Measurements from ENCODE around the gene LIPH.

The LIPH gene

DNA sequence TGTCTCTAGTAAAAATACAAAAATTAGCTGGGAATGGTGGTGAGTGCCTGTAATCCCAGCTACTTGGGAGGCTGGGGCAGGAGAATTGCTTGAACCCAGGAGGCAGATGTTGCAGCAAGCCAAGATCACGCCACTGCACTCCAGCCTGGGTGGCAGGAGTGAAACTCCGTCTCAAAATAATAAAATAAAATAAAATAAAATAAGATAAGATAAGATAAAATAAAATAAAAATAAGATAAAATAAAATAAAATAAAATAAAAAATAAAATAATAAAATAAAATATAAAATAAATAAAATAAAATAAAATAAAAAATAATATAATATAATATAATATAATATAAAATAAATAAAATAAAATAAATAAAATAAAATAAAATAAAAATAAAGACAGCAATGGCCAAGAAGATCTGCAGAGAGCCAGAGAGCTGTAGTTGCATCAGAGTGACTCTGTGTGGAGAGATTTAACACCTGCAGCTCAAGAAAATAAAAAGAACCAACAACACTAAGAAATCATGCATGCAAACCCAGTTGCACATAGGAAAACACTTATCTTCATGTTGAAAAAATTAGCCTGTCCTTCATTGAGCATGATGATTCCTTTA is 25.9 kb downstream of the LIPH start:
- Histone ChIP-seq H3K36me3 (ENCODE audit: control insufficient read depth, insufficient read depth, low read length) (no peaks in the 10 kb centered on the region), H3K27me3 (ENCODE audit: control insufficient read depth, insufficient read depth, low read length, poor library complexity, severe bottlenecking) (peaks cover 7% of the 10 kb centered on the region), H3K27ac (ENCODE audit: insufficient read depth, low read depth, low read length, poor library complexity, severe bottlenecking) (no peak overlapping the region), H3K4me3 (ENCODE audit: insufficient read depth, low read depth, low read length) (no peak overlapping the region), H3K9me3 (ENCODE audit: control insufficient read depth, low read length) (no peaks in the 10 kb centered on the region), H3K4me1 (ENCODE audit: control insufficient read depth, insufficient read depth, low read length) (no peaks in the 10 kb centered on the region)
- 100% methylated on average over 1 of the region's 2 CpGs for WGBS, 2 experiments

DNA sequence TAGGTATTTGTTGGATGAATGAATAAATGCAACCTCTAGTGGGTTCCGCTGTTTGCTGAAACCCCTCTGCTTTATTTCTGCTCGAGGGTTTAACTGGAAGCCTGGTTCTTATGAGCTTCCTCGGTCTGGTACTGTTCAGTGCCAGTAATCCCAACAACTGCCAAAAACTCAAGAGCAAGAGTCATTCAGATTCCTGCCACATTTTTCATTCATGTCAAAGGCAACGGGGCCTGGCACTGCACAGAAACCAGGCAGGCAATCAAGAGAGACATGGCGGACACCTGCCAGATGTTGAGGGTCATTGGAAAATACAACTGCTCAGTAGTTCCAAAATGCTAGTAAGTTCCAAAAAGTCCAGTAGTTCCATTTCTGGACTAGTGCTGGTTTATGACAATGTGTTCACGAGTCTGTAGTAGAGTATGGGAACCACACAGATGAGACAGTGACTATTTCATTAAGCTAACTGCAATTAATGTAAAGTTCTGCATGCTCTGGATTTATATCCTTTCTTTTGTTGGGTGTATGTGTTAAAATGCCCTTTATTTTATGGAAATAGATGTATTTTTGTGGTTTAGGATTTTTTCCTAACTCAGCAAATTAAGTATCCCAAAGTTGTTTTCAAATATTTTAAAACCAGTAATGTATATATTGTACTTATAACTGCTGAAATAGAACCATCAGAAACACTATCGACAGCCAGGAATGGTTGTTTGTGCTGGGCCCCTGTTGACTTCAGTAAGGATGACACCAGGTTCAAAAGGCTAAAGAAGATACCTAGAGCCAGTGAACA is 30.8 kb downstream of the LIPH start:
- Histone ChIP-seq H3K4me1 (ENCODE audit: control insufficient read depth, insufficient read depth, low read length) (no peaks in the 10 kb centered on the region), H3K36me3 (ENCODE audit: control insufficient read depth, insufficient read depth, low read length) (no peaks in the 10 kb centered on the region), H3K9me3 (ENCODE audit: control insufficient read depth, low read length) (no peaks in the 10 kb centered on the region), H3K4me3 (ENCODE audit: insufficient read depth, low read depth, low read length) (no peak overlapping the region), H3K27me3 (ENCODE audit: control insufficient read depth, insufficient read depth, low read length, poor library complexity, severe bottlenecking) (peaks cover 7% of the 10 kb centered on the region), H3K27ac (ENCODE audit: insufficient read depth, low read depth, low read length, poor library complexity, severe bottlenecking) (no peak overlapping the region)
- 90% methylated on average over 7 of the region's 7 CpGs for WGBS, 2 experiments

DNA sequence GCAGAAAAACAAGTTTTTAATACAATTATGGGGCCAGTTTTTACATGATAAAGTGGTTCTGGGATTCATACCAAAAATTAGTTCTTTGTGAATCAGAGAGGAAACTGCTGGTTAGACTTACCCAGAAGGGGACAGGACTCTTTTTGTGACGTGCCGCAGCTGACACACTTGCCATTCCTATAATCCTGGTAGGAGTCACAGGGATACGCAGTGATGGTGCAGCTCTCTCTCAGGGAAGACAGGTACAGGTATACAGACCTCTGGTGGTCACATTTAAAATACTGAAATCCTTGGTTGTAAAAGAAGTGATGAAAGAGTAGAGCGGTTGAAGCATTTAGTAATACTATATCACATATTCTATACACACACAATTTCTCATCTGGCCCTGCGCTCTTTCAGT is 33.4 kb downstream of the LIPH start:
- 72 to 87% methylated on average over 3 of the region's 5 CpGs for WGBS, 2 experiments
- Histone ChIP-seq H3K9me3 (ENCODE audit: control insufficient read depth, low read length) (no peaks in the 10 kb centered on the region), H3K27ac (ENCODE audit: insufficient read depth, low read depth, low read length, poor library complexity, severe bottlenecking) (no peak overlapping the region), H3K36me3 (ENCODE audit: control insufficient read depth, insufficient read depth, low read length) (no peaks in the 10 kb centered on the region), H3K4me1 (ENCODE audit: control insufficient read depth, insufficient read depth, low read length) (no peaks in the 10 kb centered on the region), H3K27me3 (ENCODE audit: control insufficient read depth, insufficient read depth, low read length, poor library complexity, severe bottlenecking) (peaks cover 14% of the 10 kb centered on the region), H3K4me3 (ENCODE audit: insufficient read depth, low read depth, low read length) (no peak overlapping the region)

DNA sequence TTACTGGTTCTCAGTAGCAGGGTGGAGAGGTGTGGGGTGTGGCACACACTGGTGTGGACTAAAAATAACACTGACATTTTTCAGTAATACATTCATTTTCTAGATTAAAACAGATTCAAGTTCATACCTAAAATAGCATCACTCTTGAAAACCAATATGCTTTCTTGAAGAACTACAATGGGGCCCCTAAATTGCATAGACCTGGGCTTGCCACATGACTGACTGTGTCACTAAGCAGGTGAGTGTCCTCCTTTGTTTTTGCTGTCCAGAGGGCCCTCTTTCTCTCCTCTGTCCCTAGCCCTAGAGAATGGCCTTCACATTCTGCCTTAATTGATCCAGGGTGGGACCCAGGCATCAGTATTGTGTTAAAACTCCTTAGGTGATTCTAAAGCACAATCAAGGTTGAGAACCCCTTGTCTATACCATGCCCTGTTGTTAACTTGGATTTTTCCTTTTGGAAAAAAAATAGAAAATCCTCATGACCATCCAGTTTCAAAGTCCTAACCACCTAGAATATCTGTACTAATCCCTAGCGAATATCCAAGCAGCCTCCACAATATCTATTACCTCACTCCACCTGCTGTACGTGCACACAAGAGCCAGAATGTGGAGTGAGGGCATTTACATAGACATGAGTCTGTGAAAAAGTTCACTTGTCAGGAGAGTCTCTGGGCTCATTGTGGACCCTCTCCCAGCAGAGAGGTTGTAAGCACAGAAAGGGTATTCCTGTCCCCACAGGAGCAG is 34.8 kb downstream of the LIPH start:
- Histone ChIP-seq H3K36me3 (ENCODE audit: control insufficient read depth, insufficient read depth, low read length) (no peaks in the 10 kb centered on the region), H3K27ac (ENCODE audit: insufficient read depth, low read depth, low read length, poor library complexity, severe bottlenecking) (no peak overlapping the region), H3K4me1 (ENCODE audit: control insufficient read depth, insufficient read depth, low read length) (no peaks in the 10 kb centered on the region), H3K4me3 (ENCODE audit: insufficient read depth, low read depth, low read length) (no peak overlapping the region), H3K9me3 (ENCODE audit: control insufficient read depth, low read length) (no peaks in the 10 kb centered on the region), H3K27me3 (ENCODE audit: control insufficient read depth, insufficient read depth, low read length, poor library complexity, severe bottlenecking) (peaks cover 15% of the 10 kb centered on the region)
- 90 to 95% methylated on average over 2 of the region's 2 CpGs for WGBS, 2 experiments

DNA sequence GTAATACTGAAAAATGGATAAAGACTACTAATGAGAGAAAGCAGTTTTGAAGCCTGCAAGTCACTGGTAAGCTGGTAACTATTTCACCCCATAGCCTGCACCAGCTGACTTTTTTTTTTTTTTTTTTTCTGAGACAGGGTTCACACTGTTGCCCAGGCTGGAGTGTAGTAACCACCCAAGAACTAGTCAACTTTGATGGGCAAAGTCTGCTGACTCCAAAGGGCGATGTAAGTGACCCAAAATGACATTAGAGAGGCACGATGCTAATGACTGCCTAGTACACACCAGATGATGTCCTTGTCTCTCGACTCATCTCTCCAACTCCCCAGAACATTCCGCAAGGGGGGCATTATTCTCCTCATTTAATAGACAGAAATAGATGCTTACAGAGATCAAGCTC is 40.7 kb downstream of the LIPH start:
- H3K27ac ChIP-seq (ENCODE audit: insufficient read depth, low read depth, low read length, poor library complexity, severe bottlenecking): no peak overlapping the region
- WGBS, 2 experiments: 66 to 67% methylated on average over 4 of the region's 4 CpGs
- peaks cover 8% of the 10 kb centered on the region for H3K27me3 ChIP-seq (ENCODE audit: control insufficient read depth, insufficient read depth, low read length, poor library complexity, severe bottlenecking)
- H3K4me1 ChIP-seq (ENCODE audit: control insufficient read depth, insufficient read depth, low read length): no peaks in the 10 kb centered on the region
- no peaks in the 10 kb centered on the region for H3K9me3 ChIP-seq (ENCODE audit: control insufficient read depth, low read length)
- H3K36me3 ChIP-seq (ENCODE audit: control insufficient read depth, insufficient read depth, low read length): no peaks in the 10 kb centered on the region
- H3K4me3 ChIP-seq (ENCODE audit: insufficient read depth, low read depth, low read length): no peak overlapping the region

DNA sequence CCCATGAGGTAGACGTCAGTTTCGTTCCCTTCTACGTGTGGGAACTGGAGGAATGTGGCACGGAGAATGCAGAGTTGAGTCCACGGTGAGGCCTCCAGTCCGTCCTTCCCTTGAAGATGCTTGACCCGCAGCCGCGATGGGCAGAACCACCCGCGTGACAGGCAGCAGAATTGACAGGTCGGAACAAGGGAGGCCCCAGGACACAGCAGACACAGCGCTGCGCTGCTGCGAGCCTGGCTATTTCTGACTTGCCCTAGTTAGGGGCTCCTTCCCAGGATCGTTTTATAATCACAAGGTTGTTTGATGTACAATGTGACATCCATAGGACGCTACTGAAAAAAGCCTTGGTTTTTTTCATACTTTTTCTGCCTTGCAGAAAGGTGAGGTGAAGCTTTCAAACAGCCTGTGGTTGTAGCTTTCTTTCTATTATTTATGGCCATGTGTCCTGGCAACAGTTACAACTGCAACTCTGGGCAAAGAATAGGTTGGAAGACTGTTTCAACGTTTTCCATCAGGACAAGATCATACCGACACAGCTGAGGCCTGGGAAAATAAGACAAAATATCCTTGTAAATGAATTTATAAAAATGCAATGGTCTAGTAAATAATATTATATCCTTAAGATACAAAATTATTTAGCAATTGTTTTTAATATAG is 43.9 kb downstream of the LIPH start:
- no peaks in the 10 kb centered on the region for H3K4me1 ChIP-seq (ENCODE audit: control insufficient read depth, insufficient read depth, low read length)

DNA sequence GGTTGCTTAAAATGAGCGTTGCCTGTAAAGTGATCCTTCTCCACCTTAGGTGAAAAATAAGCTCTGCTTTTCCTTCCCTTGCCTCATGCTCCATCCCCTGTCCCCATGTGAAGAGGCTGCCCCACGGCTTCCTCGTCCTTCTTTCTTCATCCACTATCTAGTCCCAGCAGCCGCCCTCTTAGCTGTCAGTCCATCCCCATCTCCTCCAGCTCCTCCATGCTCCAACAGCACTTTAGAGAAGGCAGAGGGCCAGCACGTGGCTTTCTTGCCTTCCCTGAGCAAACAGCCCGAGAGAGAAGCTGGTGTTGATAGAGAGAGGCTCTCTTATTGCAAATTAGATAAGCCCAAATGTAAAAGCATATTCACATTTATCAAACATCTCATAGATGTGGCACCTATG is 44.5 kb downstream of the LIPH start:
- 82 to 85% methylated on average over 4 to 6 of the region's 6 CpGs for WGBS, 2 experiments
- Histone ChIP-seq H3K9me3 (ENCODE audit: control insufficient read depth, low read length) (no peaks in the 10 kb centered on the region), H3K4me3 (ENCODE audit: insufficient read depth, low read depth, low read length) (no peak overlapping the region), H3K27ac (ENCODE audit: insufficient read depth, low read depth, low read length, poor library complexity, severe bottlenecking) (no peak overlapping the region), H3K4me1 (ENCODE audit: control insufficient read depth, insufficient read depth, low read length) (no peaks in the 10 kb centered on the region), H3K27me3 (ENCODE audit: control insufficient read depth, insufficient read depth, low read length, poor library complexity, severe bottlenecking) (no peaks in the 10 kb centered on the region), H3K36me3 (ENCODE audit: control insufficient read depth, insufficient read depth, low read length) (no peaks in the 10 kb centered on the region)

More for the DNA sequence above, 43.9 kb downstream of the LIPH start:
- no peak overlapping the region for H3K27ac ChIP-seq (ENCODE audit: insufficient read depth, low read depth, low read length, poor library complexity, severe bottlenecking)
- 91 to 92% methylated on average over 18 to 19 of the region's 19 CpGs for WGBS, 2 experiments
- no peaks in the 10 kb centered on the region for H3K27me3 ChIP-seq (ENCODE audit: control insufficient read depth, insufficient read depth, low read length, poor library complexity, severe bottlenecking)
- no peaks in the 10 kb centered on the region for H3K9me3 ChIP-seq (ENCODE audit: control insufficient read depth, low read length)
- no peaks in the 10 kb centered on the region for H3K36me3 ChIP-seq (ENCODE audit: control insufficient read depth, insufficient read depth, low read length)
- H3K4me3 ChIP-seq (ENCODE audit: insufficient read depth, low read depth, low read length): no peak overlapping the region

DNA sequence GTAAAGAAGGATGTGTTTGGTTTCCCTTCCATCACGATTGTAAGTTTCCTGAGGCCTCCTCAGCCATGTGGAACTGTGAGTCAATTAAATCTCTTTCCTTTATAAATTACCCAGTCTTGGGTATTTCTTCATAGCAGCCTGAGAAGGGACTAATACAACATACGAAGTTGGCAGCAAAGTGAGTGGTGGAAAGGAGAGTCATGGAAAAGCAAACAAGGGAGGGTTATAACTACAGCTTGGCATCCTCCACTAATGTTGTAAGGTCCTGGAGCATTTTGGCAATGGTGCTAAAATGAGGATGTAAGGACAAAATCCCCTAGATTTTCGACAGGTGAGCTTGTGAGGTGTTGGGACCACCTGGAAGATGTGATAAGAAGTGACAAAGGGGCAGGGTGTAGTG is 47.8 kb downstream of the LIPH start:
- Histone ChIP-seq H3K27me3 (ENCODE audit: control insufficient read depth, insufficient read depth, low read length, poor library complexity, severe bottlenecking) (peaks cover 17% of the 10 kb centered on the region), H3K9me3 (ENCODE audit: control insufficient read depth, low read length) (no peaks in the 10 kb centered on the region), H3K36me3 (ENCODE audit: control insufficient read depth, insufficient read depth, low read length) (no peaks in the 10 kb centered on the region), H3K4me1 (ENCODE audit: control insufficient read depth, insufficient read depth, low read length) (no peaks in the 10 kb centered on the region), H3K4me3 (ENCODE audit: insufficient read depth, low read depth, low read length) (no peak overlapping the region), H3K27ac (ENCODE audit: insufficient read depth, low read depth, low read length, poor library complexity, severe bottlenecking) (no peak overlapping the region)
- 90 to 97% methylated on average over 3 of the region's 3 CpGs for WGBS, 2 experiments

DNA sequence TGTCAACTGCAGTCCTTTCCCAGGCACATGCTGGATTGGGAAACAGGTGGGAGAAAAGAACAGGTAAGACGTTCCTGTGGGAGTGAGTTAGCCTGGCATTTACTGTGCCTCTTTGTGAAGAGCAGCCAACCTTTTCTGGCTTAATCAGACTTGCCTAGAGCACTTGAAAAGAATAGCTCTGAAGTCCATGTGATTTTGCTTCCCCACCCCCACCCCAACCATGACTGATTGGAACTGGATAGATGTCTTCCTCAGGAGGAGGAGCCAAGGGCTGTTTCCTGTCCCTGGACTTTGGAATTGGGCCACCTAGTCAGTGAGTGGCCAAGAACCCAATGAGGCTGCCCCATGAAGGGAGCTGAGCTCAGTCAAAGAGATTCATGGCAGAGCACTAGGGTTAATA is 48.9 kb downstream of the LIPH start:
- H3K27ac ChIP-seq (ENCODE audit: insufficient read depth, low read depth, low read length, poor library complexity, severe bottlenecking): no peak overlapping the region
- H3K27me3 ChIP-seq (ENCODE audit: control insufficient read depth, insufficient read depth, low read length, poor library complexity, severe bottlenecking): peaks cover 20% of the 10 kb centered on the region
- WGBS, 2 experiments: 86 to 88% methylated on average over 1 of the region's 1 CpG
- no peaks in the 10 kb centered on the region for H3K4me1 ChIP-seq (ENCODE audit: control insufficient read depth, insufficient read depth, low read length)
- H3K9me3 ChIP-seq (ENCODE audit: control insufficient read depth, low read length): no peaks in the 10 kb centered on the region
- no peak overlapping the region for H3K4me3 ChIP-seq (ENCODE audit: insufficient read depth, low read depth, low read length)
- H3K36me3 ChIP-seq (ENCODE audit: control insufficient read depth, insufficient read depth, low read length): no peaks in the 10 kb centered on the region

DNA sequence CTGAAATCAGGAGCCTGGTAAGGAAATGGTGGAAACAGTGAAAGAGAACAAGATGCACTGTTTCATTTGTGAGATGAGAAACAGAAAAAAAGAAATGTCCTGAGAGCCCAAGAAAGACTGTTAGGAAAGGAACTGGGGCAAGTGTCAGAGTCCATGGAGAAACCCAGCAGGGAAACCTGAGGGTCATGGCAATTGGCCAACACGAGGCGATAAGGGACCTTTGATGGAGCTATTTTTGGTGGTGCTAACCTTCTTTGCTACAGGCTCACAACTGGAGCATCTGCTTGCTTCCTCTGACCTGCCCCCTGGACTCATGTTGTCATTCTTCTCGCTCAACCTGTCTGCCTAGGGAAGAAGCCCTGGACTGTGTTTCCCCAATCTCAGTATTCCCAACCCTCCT is 49.4 kb downstream of the LIPH start:
- Histone ChIP-seq H3K9me3 (ENCODE audit: control insufficient read depth, low read length) (no peaks in the 10 kb centered on the region), H3K27ac (ENCODE audit: insufficient read depth, low read depth, low read length, poor library complexity, severe bottlenecking) (no peak overlapping the region), H3K4me3 (ENCODE audit: insufficient read depth, low read depth, low read length) (no peak overlapping the region), H3K36me3 (ENCODE audit: control insufficient read depth, insufficient read depth, low read length) (no peaks in the 10 kb centered on the region), H3K4me1 (ENCODE audit: control insufficient read depth, insufficient read depth, low read length) (no peaks in the 10 kb centered on the region), H3K27me3 (ENCODE audit: control insufficient read depth, insufficient read depth, low read length, poor library complexity, severe bottlenecking) (peaks cover 20% of the 10 kb centered on the region)
- WGBS, 2 experiments: 86 to 95% methylated on average over 3 of the region's 3 CpGs

Measured in ectodermal cell (in vitro differentiated cells).